Fibroblast of the aortic adventitia (primary cell): Measurements from ENCODE around the gene FBLN5. TPM values are rescaled to one million over a fixed set of nuclear protein-coding genes. Genes with fewer than 3 reads are reported as not detected.
A peak's percentile ranks its signal among the peaks of the same experiment; 100 is the strongest.

Source experiments
- DNase-seq: peaks from one replicate; pipeline ENCODE4 v3.0.0-alpha.2; 2010; ENCODE audit warnings: low read depth
- H3K4me3 ChIP-seq: 2 replicates; pipeline ENCODE4 v1.5.1; 2011; ENCODE audit warnings: low read depth, mild to moderate bottlenecking, control low read depth, low read length, moderate library complexity
- CTCF ChIP-seq: IDR thresholded peaks from 2 replicates; pipeline ENCODE4 v1.5.1; 2011; ENCODE audit warnings: mild to moderate bottlenecking, low read length, control low read depth, inconsistent platforms; ENCODE audit not compliant: insufficient read depth
- total RNA-seq: library from RNA; depleted of rRNA; stranded (reverse); fragments of >200 nt; gene quantifications from 2 replicates; pipeline ENCODE4 v1.2.3, GENCODE V29; 2012; ENCODE audit warnings: low replicate concordance

The FBLN5 gene
- total RNA-seq, 1 donor = 137 TPM

DNA sequence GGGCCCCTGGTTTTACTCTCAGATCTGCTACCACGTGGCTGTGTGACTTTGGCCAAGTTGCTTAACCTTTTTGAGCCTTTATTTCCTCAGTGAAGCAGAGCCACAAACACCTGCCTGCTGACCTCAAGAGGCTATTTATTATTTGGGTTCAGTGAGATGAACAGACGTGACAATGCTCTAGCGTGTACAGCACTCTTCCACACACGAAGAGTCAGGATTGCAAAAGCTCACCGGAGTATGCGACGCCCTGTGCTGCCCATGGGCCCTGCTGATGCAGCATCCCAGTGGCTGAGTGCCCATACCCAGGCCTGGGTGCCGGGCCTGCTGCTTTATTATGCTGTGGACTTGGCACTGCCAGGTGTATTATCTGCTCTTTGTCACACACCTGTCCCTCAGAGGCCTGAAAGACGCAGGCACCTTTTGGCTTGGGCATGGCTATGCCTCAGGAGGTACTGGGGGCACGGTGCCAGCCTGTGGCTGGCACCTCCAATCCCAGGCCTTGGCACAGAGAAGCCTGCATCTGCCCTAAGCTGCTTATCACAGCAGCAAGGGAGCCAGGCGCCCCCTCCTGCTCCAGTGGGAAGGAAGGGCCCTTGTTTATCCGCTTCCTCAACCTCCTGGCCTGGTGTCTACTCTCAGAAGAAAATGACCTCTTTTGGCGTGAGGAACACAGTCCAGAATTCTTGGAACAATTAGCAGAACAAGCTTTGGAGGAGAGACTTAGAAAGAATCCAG is 57.9 kb downstream of the FBLN5 start:
- no peak for DNase-seq
- H3K4me3 ChIP-seq = no peak overlapping the region

GRCh38 chr14:91888641-91889476 is 58.6 kb downstream of the FBLN5 start:
- no peak overlapping the region for H3K4me3 ChIP-seq
- DNase-seq = peak; percentile 4
- TF ChIP-seq CTCF = no peak

More for the DNA sequence above, 57.9 kb downstream of the FBLN5 start:
- TF ChIP-seq CTCF = no peak

GRCh38 chr14:91886961-91887360 is 60.5 kb downstream of the FBLN5 start:
- no peak for TF ChIP-seq CTCF
- H3K4me3 ChIP-seq = no peak overlapping the region
- no peak for DNase-seq

DNA sequence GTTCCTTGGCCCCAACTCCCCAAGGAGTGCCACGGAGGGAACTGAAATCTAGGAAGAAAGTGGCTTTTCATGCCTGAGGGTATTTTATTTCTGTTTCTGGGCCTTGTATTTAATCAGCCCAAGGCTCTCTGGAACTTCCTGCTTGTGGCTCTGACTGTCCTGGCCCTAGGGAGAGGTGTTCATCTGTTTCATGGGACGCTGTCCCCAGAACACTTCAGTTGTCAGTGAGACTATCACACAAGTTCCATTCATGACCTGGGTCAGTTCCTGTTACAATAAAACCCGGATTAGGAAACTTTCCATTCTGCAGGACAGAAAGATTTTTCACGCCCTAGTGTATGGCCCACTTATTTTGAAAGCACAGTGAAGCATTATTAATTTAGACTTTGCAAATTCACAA is 61.7 kb downstream of the FBLN5 start:
- no peak overlapping the region for H3K4me3 ChIP-seq
- TF ChIP-seq CTCF = no peak
- DNase-seq = no peak

GRCh38 chr14:91885113-91885712 is 62.3 kb downstream of the FBLN5 start:
- TF ChIP-seq CTCF = no peak
- H3K4me3 ChIP-seq = no peak overlapping the region
- DNase-seq = peak; percentile 46

DNA sequence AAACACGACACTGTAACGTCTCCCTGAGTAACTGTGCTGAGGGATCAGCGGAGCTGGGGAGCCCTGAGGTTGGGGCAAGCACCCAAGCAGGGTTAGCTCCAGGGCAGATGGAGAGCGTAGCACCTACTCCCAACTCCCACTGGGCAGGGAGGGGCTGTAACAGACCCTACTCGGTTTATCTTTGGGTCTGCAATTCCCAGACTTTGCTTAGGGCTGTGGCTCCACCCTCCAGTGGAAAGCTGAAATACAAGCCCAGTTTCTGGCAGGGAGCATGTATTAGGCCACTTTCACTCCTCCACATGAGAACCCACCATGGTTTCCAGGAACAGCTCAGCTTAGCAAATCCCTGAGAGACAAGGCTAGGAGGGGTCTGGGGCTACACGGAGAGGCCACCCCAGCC is 62.8 kb downstream of the FBLN5 start:
- DNase-seq = peak; percentile 33
- TF ChIP-seq CTCF = peak; percentile 10
- H3K4me3 ChIP-seq = no peak overlapping the region
